Lower lobe of right lung (tissue), 2 donors: Measurements from ENCODE around the gene RITA1. TPM values are rescaled to one million over a fixed set of nuclear protein-coding genes. Genes with fewer than 3 reads are reported as not detected.

ENCODE experiments used
- ATAC-seq, 2 donors: fragments of 200-7000 bp; cut with Tn5 transposase; one replicate each; pipeline ENCODE4 v1.9.1; 2020 to 2022; ENCODE audit warnings: mild to moderate bottlenecking in 2 of 2, moderate library complexity in 2 of 2
- DNase-seq: peaks from one replicate; pipeline ENCODE4 v3.0.0-alpha.2; 2020
- H3K27ac ChIP-seq: fragments of 200-600 bp; one replicate; pipeline ENCODE4 v1.8.0; 2022
- H3K27me3 ChIP-seq: fragments of 200-600 bp; one replicate; pipeline ENCODE4 v1.8.0; 2022; ENCODE audit warnings: low read depth
- H3K36me3 ChIP-seq: fragments of 200-600 bp; one replicate; pipeline ENCODE4 v1.8.0; 2022; ENCODE audit warnings: mild to moderate bottlenecking
- H3K4me1 ChIP-seq: fragments of 200-600 bp; one replicate; pipeline ENCODE4 v1.8.0; 2022
- H3K4me3 ChIP-seq: fragments of 200-600 bp; one replicate; pipeline ENCODE4 v1.8.0; 2022; ENCODE audit warnings: mild to moderate bottlenecking
- H3K9me3 ChIP-seq: fragments of 200-600 bp; one replicate; pipeline ENCODE4 v1.8.0; 2022
- intact Hi-C: fragments of 100-400 bp; cut with DNase I; formaldehyde crosslinking; loops from one replicate; pipeline ENCODE4 v1.11.0; 2022
- microRNA-seq: library from miRNA; unstranded; fragments of <30 nt; microRNA quantifications from one replicate; pipeline ENCODE4 v1.2.0, GENCODE V29; 2020; ENCODE audit warnings: borderline number of aligned reads
- total RNA-seq: library from RNA; stranded (reverse); fragmentation: NEBNext Ultra II Directional; extraction: Animal tissue kit (Norgen Biotek cat#: 25700); gene quantifications from one replicate; pipeline ENCODE4 v1.2.1, GENCODE V29; 2021
- TF ChIP-seq, protein P1 (sequence below): fragments of 200-600 bp; IDR thresholded peaks from one replicate; pipeline ENCODE4 v1.8.0; 2022; ENCODE audit warnings: antibody characterized with exemption, mild to moderate bottlenecking
- donor health status: DM: no; HTN: yes; CAD: no; lungs with severe emphysema.

Gene RITA1
- total RNA-seq, 1 donor from 2014 or later: 14.2 TPM

DNA sequence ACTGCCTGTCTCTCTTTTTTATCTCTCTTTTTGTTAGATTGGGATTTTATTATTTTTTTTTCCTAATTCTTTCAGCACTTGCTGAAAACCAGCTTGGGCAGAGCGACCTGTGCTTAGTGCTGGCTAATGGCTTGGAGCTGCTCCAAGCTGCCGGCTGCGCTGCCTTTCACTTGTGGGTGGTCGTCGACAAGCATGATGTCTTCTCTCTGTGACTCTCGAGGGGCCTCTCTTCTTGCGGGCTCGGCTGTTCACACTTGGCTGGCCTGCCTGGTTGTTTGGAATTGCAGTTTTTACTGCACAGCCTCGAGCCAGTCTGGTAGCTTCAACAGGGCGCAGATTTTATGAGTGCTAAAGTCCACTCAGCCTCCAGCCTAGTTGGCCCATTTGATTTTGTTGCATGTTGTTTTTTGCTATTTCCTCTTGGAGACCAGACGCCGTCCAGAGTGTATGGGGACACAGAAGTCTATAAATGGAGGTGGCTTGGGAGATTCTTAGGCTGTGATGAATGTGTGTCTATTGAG, 54.4 kb downstream of the RITA1 start:
- Histone ChIP-seq H3K27me3 (no peaks in the 10 kb centered on the region), H3K4me1 (peaks cover 90% of the 10 kb centered on the region), H3K36me3 (peaks cover 34% of the 10 kb centered on the region), H3K9me3 (no peaks in the 10 kb centered on the region), H3K27ac (peak overlapping the region; percentile 84), H3K4me3 (no peak overlapping the region)
- intact Hi-C loops: no loop called here
- DNase-seq (no peak), ATAC-seq (no peak)
- TF ChIP-seq, protein P1, sequence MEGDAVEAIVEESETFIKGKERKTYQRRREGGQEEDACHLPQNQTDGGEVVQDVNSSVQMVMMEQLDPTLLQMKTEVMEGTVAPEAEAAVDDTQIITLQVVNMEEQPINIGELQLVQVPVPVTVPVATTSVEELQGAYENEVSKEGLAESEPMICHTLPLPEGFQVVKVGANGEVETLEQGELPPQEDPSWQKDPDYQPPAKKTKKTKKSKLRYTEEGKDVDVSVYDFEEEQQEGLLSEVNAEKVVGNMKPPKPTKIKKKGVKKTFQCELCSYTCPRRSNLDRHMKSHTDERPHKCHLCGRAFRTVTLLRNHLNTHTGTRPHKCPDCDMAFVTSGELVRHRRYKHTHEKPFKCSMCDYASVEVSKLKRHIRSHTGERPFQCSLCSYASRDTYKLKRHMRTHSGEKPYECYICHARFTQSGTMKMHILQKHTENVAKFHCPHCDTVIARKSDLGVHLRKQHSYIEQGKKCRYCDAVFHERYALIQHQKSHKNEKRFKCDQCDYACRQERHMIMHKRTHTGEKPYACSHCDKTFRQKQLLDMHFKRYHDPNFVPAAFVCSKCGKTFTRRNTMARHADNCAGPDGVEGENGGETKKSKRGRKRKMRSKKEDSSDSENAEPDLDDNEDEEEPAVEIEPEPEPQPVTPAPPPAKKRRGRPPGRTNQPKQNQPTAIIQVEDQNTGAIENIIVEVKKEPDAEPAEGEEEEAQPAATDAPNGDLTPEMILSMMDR: no peak

DNA sequence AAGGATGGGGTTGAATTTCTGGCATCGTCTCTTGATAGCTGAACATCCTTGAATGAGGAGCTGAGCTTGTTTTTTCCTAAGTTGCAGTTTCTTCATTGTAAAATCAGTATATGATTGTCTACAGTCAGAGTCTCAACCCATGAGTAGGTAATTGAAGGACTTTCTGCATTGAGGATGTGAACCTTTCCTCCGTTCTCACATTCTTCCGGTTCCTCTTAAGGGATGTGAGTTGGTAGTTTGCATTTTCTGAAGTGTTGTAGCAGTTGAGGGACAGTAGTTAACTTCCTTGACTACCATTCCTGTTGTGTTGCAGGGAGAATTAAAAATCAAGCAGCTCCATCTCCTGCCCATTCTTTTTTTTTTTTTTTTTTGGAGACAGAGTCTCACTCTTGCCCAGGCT, 54.9 kb downstream of the RITA1 start:
- no peak overlapping the region for H3K4me3 ChIP-seq
- peak overlapping the region; percentile 84 for H3K27ac ChIP-seq
- no peaks in the 10 kb centered on the region for H3K27me3 ChIP-seq
- TF ChIP-seq, protein P1: no peak
- intact Hi-C loops: no loop called here
- no peak for ATAC-seq
- H3K36me3 ChIP-seq: peaks cover 30% of the 10 kb centered on the region
- peaks cover 94% of the 10 kb centered on the region for H3K4me1 ChIP-seq
- no peaks in the 10 kb centered on the region for H3K9me3 ChIP-seq
- DNase-seq: no peak

DNA sequence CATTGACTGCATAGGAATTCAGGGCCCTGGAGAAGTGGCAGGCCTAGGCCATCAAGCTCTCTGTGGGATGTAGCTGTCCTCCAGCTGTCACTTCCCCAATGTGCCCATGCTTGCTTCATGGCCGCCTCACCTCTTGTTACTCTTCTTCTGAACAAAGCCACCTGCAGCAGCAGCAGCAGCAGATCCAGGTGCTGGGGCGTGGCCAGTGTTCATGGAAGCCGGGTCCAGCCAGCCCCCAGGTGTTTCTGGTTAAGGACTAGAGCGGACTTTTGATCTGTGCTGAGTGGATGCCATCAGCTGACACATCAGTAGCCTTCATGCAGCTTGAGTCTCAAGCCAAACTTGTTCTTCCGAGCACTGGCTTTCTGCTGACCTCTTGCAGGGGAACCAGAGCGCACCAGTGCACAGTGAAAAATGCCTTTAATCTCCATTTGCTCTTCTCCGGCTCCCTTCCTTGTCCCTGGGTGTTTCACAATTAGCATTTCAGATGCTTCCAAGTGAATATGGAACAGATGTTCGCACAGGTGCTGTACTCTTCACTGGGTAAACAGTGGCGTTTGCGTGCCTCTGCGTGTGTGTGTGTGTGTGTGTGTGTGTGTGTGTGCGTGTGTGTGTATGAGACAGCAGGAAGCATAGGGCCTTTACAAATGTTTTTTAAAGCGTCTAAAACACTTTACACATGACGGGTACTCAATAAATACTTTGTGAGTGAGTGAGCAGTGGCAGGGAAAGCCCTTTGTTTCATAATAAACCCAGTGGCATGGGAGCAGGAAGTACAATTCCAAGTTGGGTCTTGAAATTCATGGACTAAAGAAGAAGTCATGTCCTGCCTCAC, 55.9 kb downstream of the RITA1 start:
- ATAC-seq (peak; percentile 57 to 76), DNase-seq (no peak)
- Histone ChIP-seq H3K4me1 (peaks cover 97% of the 10 kb centered on the region), H3K27me3 (no peaks in the 10 kb centered on the region), H3K9me3 (no peaks in the 10 kb centered on the region), H3K27ac (peak overlapping the region; percentile 84), H3K4me3 (no peak overlapping the region), H3K36me3 (peaks cover 30% of the 10 kb centered on the region)
- TF ChIP-seq, protein P1: no peak
- intact Hi-C loops: no loop called here

Small RNA genes within 50 kb of the gene (microRNA-seq; reads per million reads assigned to microRNA genes)
- gene MIR7106: not detected

Other genes with a start within 250 kb of the RITA1 start
- gene OAS3, start 247.2 kb upstream of the RITA1 start, total RNA-seq: 65.8 TPM
- 96.4 TPM for gene OAS2, start 207.2 kb upstream of the RITA1 start, total RNA-seq
- gene DTX1, start 129.0 kb upstream of the RITA1 start, total RNA-seq: 6.8 TPM
- 0.41 TPM for gene RASAL1, start 50.0 kb upstream of the RITA1 start, total RNA-seq
- gene CFAP73, start 36.0 kb upstream of the RITA1 start, total RNA-seq: 7.3 TPM
- gene DDX54, start 243 bp upstream of the RITA1 start, total RNA-seq: 54.9 TPM
- 68.1 TPM for gene TPCN1, start 35.7 kb downstream of the RITA1 start, total RNA-seq
- 39.3 TPM for gene SLC8B1, start 149.4 kb downstream of the RITA1 start, total RNA-seq
- 44.8 TPM for gene PLBD2, start 172.9 kb downstream of the RITA1 start, total RNA-seq
- gene SDS, start 218.2 kb downstream of the RITA1 start, total RNA-seq: 1.1 TPM
- 12.8 TPM for gene SDSL, start 236.7 kb downstream of the RITA1 start, total RNA-seq